Adrenal gland (tissue), 12 donors: ENCODE measurements around the gene GCNT1. TPM values are rescaled to one million over a fixed set of nuclear protein-coding genes. Genes with fewer than 3 reads are reported as not detected.

ENCODE experiments used
- DNase-seq, 7 donors: peaks; one replicate each; pipeline ENCODE4 v3.0.0-alpha.2; 2019 to 2020
- H3K27ac ChIP-seq, 5 donors: fragments of 200-600 bp; sonication (generic) in 4 of 5; 1 replicate in 3 of 5; 2 replicates in 2 of 5; pipeline versions ENCODE4 v1.5.1 to v1.8.0; 2016 to 2020; ENCODE audit warnings: mild to moderate bottlenecking in 1 of 5
- H3K27me3 ChIP-seq: fragments of 200-600 bp; 2 replicates; pipeline ENCODE4 v1.8.0; 2021
- H3K36me3 ChIP-seq, 2 donors: fragments of 200-600 bp; replicated peaks in 1 of 2; 1 replicate in 1 of 2; 2 replicates in 1 of 2; pipeline versions ENCODE4 v1.5.1 to v1.8.0; 2018 to 2022
- H3K4me1 ChIP-seq, 2 donors: fragments of 200-600 bp; replicated peaks in 1 of 2; 1 replicate in 1 of 2; 2 replicates in 1 of 2; pipeline versions ENCODE4 v1.5.1 to v1.8.0; 2018 to 2021
- H3K4me3 ChIP-seq, 4 donors: fragments of 200-600 bp; sonication (generic) in 3 of 4; one replicate each; pipeline ENCODE4 v1.5.1; 2016 to 2018
- H3K9me3 ChIP-seq, 3 donors: fragments of 200-600 bp; sonication (generic) in 1 of 3; replicated peaks in 1 of 3; 1 replicate in 2 of 3; 2 replicates in 1 of 3; pipeline versions ENCODE4 v1.5.1 to v1.8.0; 2016 to 2021
- CTCF ChIP-seq, 6 experiments: fragments of 450-650 bp in 4 of 6; fragments of 200-600 bp in 2 of 6; sonication (generic) in 1 of 6; IDR thresholded peaks; 1 replicate in 5 of 6; 2 replicates in 1 of 6; pipeline versions ENCODE4 v1.5.1 to v1.8.0; 2016 to 2021; ENCODE audit warnings: antibody characterized with exemption in 6 of 6, mild to moderate bottlenecking in 2 of 6, moderate library complexity in 1 of 6
- POLR2A ChIP-seq, 2 donors: fragments of 450-650 bp; IDR thresholded peaks; one replicate each; pipeline ENCODE4 v1.6.1; 2017; ENCODE audit warnings: antibody characterized with exemption in 2 of 2, mild to moderate bottlenecking in 2 of 2, moderate library complexity in 1 of 2
- WGBS, 4 donors: extraction: QIAGEN DNeasy Blood & Tissue Kit in 2 of 4; methylation state at CpG; one replicate each; pipeline versions ENCODE4 v1.1.5 to v1.1.7; 2013 to 2017; 5-methylcytosine and 5-hydroxymethylcytosine counted together
- intact Hi-C, 2 donors: fragments of 100-400 bp; cut with DNase I; formaldehyde crosslinking; loops; one replicate each; pipeline versions ENCODE4 v1.14.1 to v1.15.0; 2022 to 2023
- polyA plus RNA-seq, 3 donors: library from polyadenylated mRNA; stranded (reverse); fragments of 200-250 nt in 2 of 3; fragments of 350-450 nt in 1 of 3; fragmentation: Illumina TruSeq in 1 of 3; extraction: RNeasy Lipid Tissue Mini Kit (QIAGEN cat#74804) in 1 of 3; gene quantifications; one replicate each; pipeline ENCODE4 v1.2.3, GENCODE V29; 2013 to 2014
- total RNA-seq, 9 donors: library from RNA; depleted of rRNA in 4 of 9; stranded (reverse); fragments of >200 nt in 4 of 9; fragments of 120-200 nt in 1 of 9; fragmentation: NEBNext Ultra II Directional in 1 of 9; extraction: Animal tissue kit (Norgen Biotek cat#: 25700) in 1 of 9; gene quantifications; one replicate each; pipeline versions ENCODE4 v1.1.0 to v1.2.4, GENCODE V29; 2013 to 2023
- donor health status: healthy with polysubstance abuse.
- donor health status: Bipolar disorder and iron deficiency.
- donor health status: DM: yes; HTN: yes; CAD: no.
- donor health status: DM: no; HTN: no; CAD: no.
- donor health status: DM: no; HTN: no; CAD: no.
- donor health status: DM: yes; HTN: yes; CAD: no.

Gene GCNT1
- total and polyA plus RNA-seq, 12 donors = 0.77 to 56.4 (median 3.6) TPM

- H3K4me3 ChIP-seq = no peak overlapping the region
- no peak for TF ChIP-seq POLR2A (IDR thresholded peaks at IDR 0.05)
- TF ChIP-seq CTCF (IDR thresholded peaks at IDR 0.05) = no peak
- H3K27me3 ChIP-seq = no peaks in the 10 kb centered on the region
- intact Hi-C loops = no loop called here
- no peak overlapping the region for H3K27ac ChIP-seq
- WGBS, 4 donors = 76 to 83% (median 80%) methylated on average over 4 of the region's 4 CpGs
- peaks cover 0 to 2% of the 10 kb centered on the region in 2 donors for H3K4me1 ChIP-seq
- H3K9me3 ChIP-seq = no peaks in the 10 kb centered on the region
- no peak for DNase-seq
- H3K36me3 ChIP-seq = no peaks in the 10 kb centered on the region
Observed at GRCh38 chr9:76453785-76454184, 5.2 kb upstream of the GCNT1 start.

- Histone ChIP-seq H3K4me3 (no peak overlapping the region), H3K4me1 (peaks cover 0 to 8% of the 10 kb centered on the region in 2 donors), H3K36me3 (no peaks in the 10 kb centered on the region), H3K9me3 (no peaks in the 10 kb centered on the region), H3K27ac (no peak overlapping the region), H3K27me3 (no peaks in the 10 kb centered on the region)
- WGBS, 4 donors = 58 to 81% (median 63%) methylated on average over 4 of the region's 4 CpGs
- DNase-seq = no peak
- TF ChIP-seq CTCF (IDR thresholded peaks at IDR 0.05) (no peak), POLR2A (IDR thresholded peaks at IDR 0.05) (no peak)
- intact Hi-C loops = no loop called here
Observed at GRCh38 chr9:76454311-76454710, 4.7 kb upstream of the GCNT1 start.

GRCh38 chr9:76456202-76456926 lies 2.6 kb upstream of the GCNT1 start:
- H3K27me3 ChIP-seq = no peaks in the 10 kb centered on the region
- TF ChIP-seq CTCF (IDR thresholded peaks at IDR 0.05) = no peak
- no peak for TF ChIP-seq POLR2A (IDR thresholded peaks at IDR 0.05)
- no peaks in the 10 kb centered on the region for H3K36me3 ChIP-seq
- no peak for DNase-seq
- WGBS, 4 donors = 78 to 85% (median 80%) methylated on average over 4 of the region's 4 CpGs
- H3K9me3 ChIP-seq = no peaks in the 10 kb centered on the region
- peaks cover 6 to 18% of the 10 kb centered on the region in 2 donors for H3K4me1 ChIP-seq
- no peak overlapping the region for H3K4me3 ChIP-seq
- no peak overlapping the region for H3K27ac ChIP-seq
- intact Hi-C loops = loop anchor here in 1 of 2 donors (5.0 kb wide), 1 partner anchor 196 kb away; no protein-coding TSS in a partner anchor

- intact Hi-C loops = loop anchor here in 1 of 2 donors (5.0 kb wide), 1 partner anchor 192 kb away; no protein-coding TSS in a partner anchor
Observed at GRCh38 chr9:76459694-76460635, 983 bp downstream of the GCNT1 start.

More at GRCh38 chr9:76459694-76460635, 983 bp downstream of the GCNT1 start:
- TF ChIP-seq CTCF (IDR thresholded peaks at IDR 0.05) (no peak), POLR2A (IDR thresholded peaks at IDR 0.05) (no peak)
- H3K9me3 ChIP-seq = no peaks in the 10 kb centered on the region
- peak overlapping the region in 3 of 4 donors; percentile 16 to 56 (median 20) for H3K4me3 ChIP-seq
- 11 to 14% (median 12%) methylated on average over 32 of the region's 32 CpGs for WGBS, 4 donors
- peak overlapping the region in 1 of 5 donors; percentile 36 for H3K27ac ChIP-seq
- no peaks in the 10 kb centered on the region for H3K36me3 ChIP-seq
- DNase-seq = peak in 5 of 7 donors; percentile 15 to 55 (median 20)
- H3K27me3 ChIP-seq = no peaks in the 10 kb centered on the region
- peaks cover 6 to 18% of the 10 kb centered on the region in 2 donors for H3K4me1 ChIP-seq
